HepG2 (cell line): ENCODE data around the gene HRH2. TPM values are rescaled to one million over a fixed set of nuclear protein-coding genes. Genes with fewer than 3 reads are reported as not detected.

Source experiments
- ATAC-seq: fragments of 200-7000 bp; cut with Tn5 transposase; 3 replicates; pipeline ENCODE4 v1.9.1; 2020; ENCODE audit warnings: mild to moderate bottlenecking, moderate library complexity
- BruUV-seq: library from RNA; stranded (reverse); fragments of 400-500 nt; replicated peaks from 2 replicates; lab custom pipeline; 2021; lab: Mats Ljungman, UMichigan
- CTCF ChIA-PET: fragments of 300-600 bp; formaldehyde crosslinking; extraction: SDS; loops from one replicate; lab custom pipeline; 2021; ENCODE audit warnings: low total read pairs, inconsistent platforms, low intra/inter-chr PET ratio; lab: Yijun Ruan, JAX
- POLR2A ChIA-PET: fragments of 350-600 bp; sonication (Branson Sonifier 250); formaldehyde crosslinking; loops from one replicate; lab custom pipeline; 2020; ENCODE audit warnings: antibody characterized with exemption, inconsistent platforms; lab: Yijun Ruan, JAX
- DNase-seq: peaks from one replicate; pipeline ENCODE4 v3.0.0-alpha.2; 2015; ENCODE audit warnings: low spot score
- FAIRE-seq: peaks from 3 replicates; lab custom pipeline; 2011; peaks lifted over from hg19 to GRCh38; lab: Jason Lieb, UNC
- H2AFZ ChIP-seq: one replicate; pipeline ENCODE4 v1.6.1; 2011; ENCODE audit warnings: low read length, inconsistent platforms
- H3K27ac ChIP-seq: fragments of 300-600 bp; 3 replicates; pipeline ENCODE4 v1.8.0; 2011; ENCODE audit warnings: mixed run types, mild to moderate bottlenecking, mixed read lengths, low read length, inconsistent platforms; ENCODE audit not compliant: insufficient read depth; ENCODE audit errors: extremely low read length
- H3K27me3 ChIP-seq, 2 experiments: fragments of 200-600 bp in 1 of 2; 2 replicates in 1 of 2; 3 replicates in 1 of 2; pipeline versions ENCODE4 v1.6.0 to v1.8.0; 2011; ENCODE audit warnings: low read length in 2 of 2, mild to moderate bottlenecking in 2 of 2, moderate library complexity in 2 of 2, inconsistent platforms in 1 of 2; ENCODE audit not compliant: insufficient read depth in 2 of 2, control insufficient read depth in 1 of 2
- H3K36me3 ChIP-seq, 2 experiments: fragments of 200-600 bp in 1 of 2; replicated peaks in 1 of 2; 2 replicates in 1 of 2; 3 replicates in 1 of 2; pipeline versions ENCODE4 v1.5.1 to v1.8.0; 2011; ENCODE audit warnings: low read length in 2 of 2, inconsistent platforms in 1 of 2; ENCODE audit not compliant: insufficient read depth in 2 of 2, control insufficient read depth in 1 of 2
- H3K4me1 ChIP-seq: 2 replicates; pipeline ENCODE4 v1.5.1; 2012; ENCODE audit warnings: low read length, inconsistent platforms; ENCODE audit not compliant: insufficient read depth
- H3K4me2 ChIP-seq: 2 replicates; pipeline ENCODE4 v1.6.0; 2011; ENCODE audit warnings: low read depth, low read length, inconsistent platforms
- H3K4me3 ChIP-seq, 3 experiments: fragments of 200-600 bp in 1 of 3; sonication (generic), shearing (Covaris generic) in 1 of 3; replicated peaks in 1 of 3; 2 replicates each; pipeline ENCODE4 v1.5.1; 2011 to 2016; ENCODE audit warnings: low read length in 3 of 3, inconsistent platforms in 2 of 3, low read depth in 2 of 3, mild to moderate bottlenecking in 2 of 3, control low read depth in 1 of 3, mixed read lengths in 1 of 3; ENCODE audit not compliant: insufficient read depth in 1 of 3
- H3K79me2 ChIP-seq: one replicate; pipeline ENCODE4 v1.6.1; 2011; ENCODE audit warnings: low read length, inconsistent platforms; ENCODE audit not compliant: insufficient read depth
- H3K9ac ChIP-seq: 2 replicates; pipeline ENCODE4 v1.6.0; 2011; ENCODE audit warnings: mild to moderate bottlenecking, low read depth, low read length, inconsistent platforms; ENCODE audit not compliant: insufficient read depth
- H3K9me3 ChIP-seq: 2 replicates; pipeline ENCODE4 v1.5.1; 2012; ENCODE audit warnings: mild to moderate bottlenecking, low read length
- H4K20me1 ChIP-seq: 2 replicates; pipeline ENCODE4 v1.6.0; 2011; ENCODE audit warnings: inconsistent platforms, mild to moderate bottlenecking, low read length, moderate library complexity; ENCODE audit not compliant: insufficient read depth
- BATF2 ChIP-seq: sonication (generic); formaldehyde crosslinking; IDR thresholded peaks from 2 replicates; pipeline ENCODE4 v1.8.0; 2022; ENCODE audit warnings: mild to moderate bottlenecking, missing genetic modification reagents, moderate library complexity
- BCL3 ChIP-seq: sonication (generic); formaldehyde crosslinking; IDR thresholded peaks from 2 replicates; pipeline ENCODE4 v1.5.1; 2020; ENCODE audit warnings: mild to moderate bottlenecking, missing genetic modification reagents, moderate library complexity
- HOXA9 ChIP-seq: sonication (generic); formaldehyde crosslinking; IDR thresholded peaks from 2 replicates; pipeline ENCODE4 v1.8.1; 2022; ENCODE audit warnings: missing genetic modification reagents, mild to moderate bottlenecking, moderate library complexity, borderline replicate concordance
- KDM3A ChIP-seq: IDR thresholded peaks from 2 replicates; pipeline ENCODE4 v1.6.1; 2018; ENCODE audit warnings: low read depth, missing compliant biosample characterization
- NCOA1 ChIP-seq: sonication (generic); formaldehyde crosslinking; IDR thresholded peaks from 2 replicates; pipeline ENCODE4 v1.9.0; 2021; ENCODE audit warnings: missing genetic modification reagents
- TARDBP ChIP-seq: sonication (generic); formaldehyde crosslinking; IDR thresholded peaks from 2 replicates; pipeline ENCODE4 v1.8.0; 2022; ENCODE audit warnings: mild to moderate bottlenecking, missing genetic modification reagents
- ZFP37 ChIP-seq: sonication (generic); formaldehyde crosslinking; IDR thresholded peaks from 2 replicates; pipeline ENCODE4 v1.4.0; 2020; ENCODE audit warnings: missing genetic modification reagents, borderline replicate concordance
- ZNF142 ChIP-seq: sonication (generic); formaldehyde crosslinking; IDR thresholded peaks from 2 replicates; pipeline ENCODE4 v1.4.0; 2020; ENCODE audit warnings: missing genetic modification reagents
- WGBS: methylation state at CpG from one replicate; pipeline ENCODE4 v1.1.6; 2017; ENCODE audit warnings: low lambda C conversion rate; 5-methylcytosine and 5-hydroxymethylcytosine counted together
- in situ Hi-C: cut with HindIII; loops from 2 replicates; pipeline ENCODE4 v1.10.0; 2017; ENCODE audit warnings: low pct_unique_long_range_greater_than_20kb; ENCODE audit not compliant: extremely low pct_ligation_motif_present
- intact Hi-C: fragments of 100-400 bp; cut with micrococcal nuclease; formaldehyde crosslinking; loops from one replicate; pipeline ENCODE4 v1.10.0; 2022; ENCODE audit not compliant: unreplicated experiment
- polyA plus RNA-seq, 8 experiments: library from polyadenylated mRNA; depleted of rRNA in 3 of 8; stranded (reverse) in 7 of 8; unstranded in 1 of 8; fragments of >200 nt; fragmentation: Illumina TruSeq in 4 of 8; extraction: Trizol in 4 of 8; gene quantifications; 2 replicates each; pipeline versions ENCODE4 v1.2.1 to v1.2.3, GENCODE V29; 2011 to 2016; ENCODE audit warnings: low read depth in 4 of 8, missing spikeins in 1 of 8, mixed read lengths in 1 of 8; ENCODE audit not compliant: insufficient read depth in 1 of 8
- total RNA-seq, 5 experiments: library from RNA; depleted of rRNA; stranded (reverse); fragments of >200 nt; fragmentation: Illumina TruSeq; extraction: Trizol; gene quantifications; 2 replicates each; pipeline ENCODE4 v1.2.3, GENCODE V29; 2016; ENCODE audit warnings: low read depth in 1 of 5

Gene HRH2
- total and polyA plus RNA-seq, 2 of the 13 experiments (the other 11 are each of a cell fraction or from before 2014, with no cell fraction given) = not detected

- intact Hi-C loops (no loop called here), in situ Hi-C loops (no loop called here)
- Histone ChIP-seq H3K9me3 (peaks cover 5% of the 10 kb centered on the region), H3K4me3 (no peak overlapping the region), H3K27ac (no peak overlapping the region), H3K4me1 (0 out of 2 replicates have a peak, but pooled peaks cover 5% of the 10 kb centered on the region), H3K79me2 (no peaks in the 10 kb centered on the region), H2AFZ (no peak overlapping the region), H3K36me3 (no peaks in the 10 kb centered on the region), H3K27me3 (peaks cover 3 to 21% of the 10 kb centered on the region in 2 experiments), H3K4me2 (no peak overlapping the region), H3K9ac (no peak overlapping the region), H4K20me1 (no peaks in the 10 kb centered on the region)
- FAIRE-seq (no peak), ATAC-seq (no peak), DNase-seq (no peak)
- BruUV-seq = no TSS peak
- CTCF ChIA-PET = no interaction called here
- no peak for TF ChIP-seq ZNF142 (CRISPR knock-in tag)
- no peak for TF ChIP-seq TARDBP (CRISPR knock-in tag)
- no peak for TF ChIP-seq KDM3A (CRISPR knock-in tag)
- no peak for TF ChIP-seq BATF2 (CRISPR knock-in tag)
- no peak for TF ChIP-seq HOXA9
- no peak for TF ChIP-seq NCOA1 (CRISPR knock-in tag)
- TF ChIP-seq ZFP37 (CRISPR knock-in tag) = no peak
- no peak for TF ChIP-seq BCL3 (CRISPR knock-in tag)
- WGBS = 28% methylated on average over 3 of the region's 8 CpGs
- POLR2A ChIA-PET = no interaction called here
These were observed 3.1 kb upstream of the HRH2 start for GRCh38 chr5:175654807-175655206.
